ENCODE measurements around the gene SERPINE3.

Gene SERPINE3

GRCh38 chr13:51341232-51341631 lies 1.7 kb downstream of the SERPINE3 start:
- Histone ChIP-seq H3K4me1 (no peaks in the 10 kb centered on the region), H3K9me3 (no peaks in the 10 kb centered on the region), H3K27me3 (no peaks in the 10 kb centered on the region), H3K4me3 (no peak overlapping the region), H3K36me3 (no peaks in the 10 kb centered on the region), H3K27ac (no peak overlapping the region)
- no peak for DNase-seq
- intact Hi-C loops (cut with DNase I; ENCODE audit: low total_unique reads), result no loop called here
- no peak for TF ChIP-seq CTCF (IDR thresholded peaks at IDR 0.05)

- Histone ChIP-seq H3K27ac (no peak overlapping the region), H3K4me1 (no peaks in the 10 kb centered on the region), H3K4me3 (no peak overlapping the region), H3K9me3 (no peaks in the 10 kb centered on the region), H3K27me3 (no peaks in the 10 kb centered on the region), H3K36me3 (no peaks in the 10 kb centered on the region)
- DNase-seq, result no peak
- no peak for TF ChIP-seq CTCF (IDR thresholded peaks at IDR 0.05)
- intact Hi-C loops (cut with DNase I; ENCODE audit: low total_unique reads), result no loop called here
These were observed 2.3 kb downstream of the SERPINE3 start for GRCh38 chr13:51341791-51342190.

DNA sequence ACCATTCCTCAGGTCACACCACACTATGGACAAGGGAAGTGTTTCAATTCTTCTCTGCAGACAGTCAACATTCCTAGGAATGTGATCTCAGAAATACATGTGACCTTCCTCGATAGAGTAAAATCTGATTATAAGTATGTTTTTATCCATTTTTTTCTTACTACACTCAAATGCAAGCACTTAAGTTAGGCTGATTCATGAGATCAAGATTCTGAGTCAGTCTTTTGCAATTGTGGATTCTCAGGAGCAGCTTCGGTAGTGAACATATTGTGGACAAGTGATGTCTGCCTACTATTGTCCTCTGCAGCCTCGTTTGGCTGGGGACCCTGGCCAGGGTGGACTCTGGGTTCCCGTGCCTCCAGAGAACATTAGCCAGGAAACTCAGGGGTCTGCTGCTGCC lies 3.2 kb downstream of the SERPINE3 start:
- Histone ChIP-seq H3K36me3 (no peaks in the 10 kb centered on the region), H3K9me3 (no peaks in the 10 kb centered on the region), H3K27me3 (no peaks in the 10 kb centered on the region), H3K4me3 (no peak overlapping the region), H3K27ac (no peak overlapping the region), H3K4me1 (no peaks in the 10 kb centered on the region)
- intact Hi-C loops (cut with DNase I; ENCODE audit: low total_unique reads), result no loop called here
- TF ChIP-seq CTCF (IDR thresholded peaks at IDR 0.05), result no peak
- DNase-seq, result no peak

DNA sequence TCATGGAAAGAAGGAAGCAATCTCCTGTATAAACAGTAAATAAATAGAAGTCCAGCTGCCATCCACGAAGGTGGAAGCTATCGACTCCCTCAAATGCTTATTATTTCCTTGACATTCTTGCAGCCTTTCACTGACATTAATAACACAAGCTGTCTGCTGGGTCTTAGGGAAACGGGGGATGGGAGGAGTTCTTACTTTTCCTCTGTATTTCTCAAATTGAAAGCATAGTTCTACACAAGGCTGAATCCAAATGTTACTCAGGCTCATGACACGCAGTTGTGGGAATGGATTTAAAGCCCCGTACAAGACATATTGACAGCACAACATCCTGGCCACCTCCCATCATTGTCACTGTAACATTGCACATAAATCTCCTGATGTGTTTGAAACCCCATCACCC lies 4.0 kb downstream of the SERPINE3 start:
- DNase-seq, result no peak
- no peaks in the 10 kb centered on the region for H3K4me1 ChIP-seq
- no peaks in the 10 kb centered on the region for H3K9me3 ChIP-seq
- TF ChIP-seq CTCF (IDR thresholded peaks at IDR 0.05), result no peak
- H3K36me3 ChIP-seq, result no peaks in the 10 kb centered on the region
- H3K27ac ChIP-seq, result no peak overlapping the region
- H3K27me3 ChIP-seq, result no peaks in the 10 kb centered on the region
- H3K4me3 ChIP-seq, result no peak overlapping the region
- intact Hi-C loops (cut with DNase I; ENCODE audit: low total_unique reads), result no loop called here

DNA sequence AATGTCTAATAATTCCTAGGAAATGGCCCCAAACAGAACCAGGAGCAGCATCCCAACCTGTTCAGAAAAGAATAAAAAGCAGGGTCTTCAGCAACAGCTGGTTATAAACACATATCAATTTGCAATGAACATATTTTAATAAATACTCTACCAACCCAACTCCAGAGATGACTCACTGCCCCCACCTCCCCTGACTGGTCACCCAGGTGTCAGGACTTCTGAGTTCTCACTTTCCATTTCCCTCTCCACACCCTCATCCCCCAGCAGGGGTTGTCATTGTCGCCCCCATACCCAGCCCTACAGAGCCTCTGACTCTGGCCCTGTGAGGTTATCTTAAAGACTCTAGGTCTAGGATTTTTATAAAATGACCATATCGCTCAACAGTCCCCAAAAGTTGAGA lies 6.9 kb downstream of the SERPINE3 start:
- no peak overlapping the region for H3K27ac ChIP-seq
- H3K36me3 ChIP-seq, result no peaks in the 10 kb centered on the region
- no peak overlapping the region for H3K4me3 ChIP-seq
- H3K4me1 ChIP-seq, result no peaks in the 10 kb centered on the region
- no peaks in the 10 kb centered on the region for H3K27me3 ChIP-seq
- DNase-seq, result no peak
- no peak for TF ChIP-seq CTCF (IDR thresholded peaks at IDR 0.05)
- no peaks in the 10 kb centered on the region for H3K9me3 ChIP-seq
- intact Hi-C loops (cut with DNase I; ENCODE audit: low total_unique reads), result no loop called here

- no peak overlapping the region for H3K27ac ChIP-seq
- no peaks in the 10 kb centered on the region for H3K4me1 ChIP-seq
- H3K4me3 ChIP-seq, result no peak overlapping the region
- TF ChIP-seq CTCF (IDR thresholded peaks at IDR 0.05), result no peak
- no peaks in the 10 kb centered on the region for H3K27me3 ChIP-seq
- no peaks in the 10 kb centered on the region for H3K36me3 ChIP-seq
- intact Hi-C loops (cut with DNase I; ENCODE audit: low total_unique reads), result no loop called here
- no peaks in the 10 kb centered on the region for H3K9me3 ChIP-seq
- no peak for DNase-seq
These were observed 7.6 kb downstream of the SERPINE3 start for GRCh38 chr13:51347099-51347498.

Measured in tibial artery (tissue), 4 donors.